ENCODE measurements around the gene CATSPER3. TPM values are rescaled to one million over a fixed set of nuclear protein-coding genes. Genes with fewer than 3 reads are reported as not detected.

CATSPER3 gene
- total RNA-seq, 1 donor from 2014 or later = 0.61 TPM

DNA sequence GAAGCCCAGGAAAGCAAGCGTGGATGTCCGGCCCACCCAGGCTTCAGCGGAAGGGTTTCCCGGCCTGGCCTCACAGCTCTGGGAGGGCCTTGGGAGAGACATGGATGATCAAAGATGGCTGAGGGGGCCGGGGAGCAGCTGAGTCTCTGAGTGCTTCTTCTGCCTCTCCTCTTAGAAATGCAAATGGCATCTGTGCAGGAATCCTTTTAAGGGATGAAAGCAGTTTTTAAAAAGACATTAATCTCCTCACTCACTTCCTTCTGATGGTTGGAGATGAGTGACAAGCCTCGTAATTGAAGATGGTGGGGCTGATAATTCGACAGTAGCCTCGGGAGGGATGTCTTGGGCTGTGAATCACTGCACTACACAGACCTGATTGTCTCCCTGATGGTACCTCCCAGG, 90.6 kb downstream of the CATSPER3 start:
- no peak for DNase-seq (ENCODE audit: low spot score)

DNA sequence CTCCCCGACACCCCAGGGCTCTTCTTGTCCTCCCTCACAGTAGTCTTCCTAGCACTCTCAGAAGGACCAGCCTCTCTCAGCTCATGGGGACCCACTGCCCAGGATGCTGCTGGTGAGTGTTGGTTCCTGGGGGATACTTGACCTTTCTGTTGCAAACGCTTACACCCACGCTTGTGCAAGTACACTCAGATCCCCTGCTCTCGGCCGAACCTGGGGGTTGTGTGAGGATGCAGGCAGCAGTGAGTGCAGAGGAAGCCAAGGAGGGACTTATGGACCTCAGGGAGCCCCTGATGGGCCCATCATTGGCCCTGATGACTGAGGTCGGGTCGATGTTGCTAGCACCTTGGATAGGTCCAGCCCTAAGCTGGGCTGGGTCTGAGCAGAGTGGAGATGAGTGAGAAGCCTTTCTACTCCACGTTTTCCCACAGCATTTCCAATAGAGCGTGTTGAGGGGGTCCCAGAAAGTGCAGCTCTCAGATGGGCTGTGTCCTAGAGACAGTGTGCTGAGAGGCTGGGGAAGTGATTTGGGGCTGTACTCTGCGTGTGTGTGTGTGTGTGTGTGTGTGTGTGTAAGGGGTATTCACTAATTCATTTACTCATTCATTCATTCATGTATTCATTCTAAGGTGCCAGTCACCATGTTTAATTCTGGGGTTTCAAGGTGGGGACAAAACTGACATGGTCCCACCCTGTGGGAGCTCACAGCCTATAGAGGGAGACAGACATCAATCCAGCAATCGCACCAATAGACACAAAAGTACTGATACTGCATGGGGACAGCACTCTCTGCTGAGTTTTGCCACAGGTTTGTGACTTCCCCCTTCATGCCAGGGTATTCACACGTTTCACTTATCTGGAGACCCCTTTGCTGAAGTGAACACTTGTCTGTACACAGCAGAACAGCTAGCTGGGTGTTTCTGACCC, 91.6 kb downstream of the CATSPER3 start:
- no peak for DNase-seq (ENCODE audit: low spot score)

GRCh38 chr5:135060021-135060420, 92.3 kb downstream of the CATSPER3 start:
- no peak for DNase-seq (ENCODE audit: low spot score)

GRCh38 chr5:135061001-135061400, 93.3 kb downstream of the CATSPER3 start:
- no peak for DNase-seq (ENCODE audit: low spot score)

Small RNA genes within 50 kb of the gene (microRNA-seq; reads per million reads assigned to microRNA genes)
- not detected for gene MIR4461 (ENCODE audit: borderline number of aligned reads)

Other genes starting within 250 kb of the CATSPER3 start
- gene CAMLG, start 229.4 kb upstream of the CATSPER3 start, total RNA-seq = 30.1 TPM
- 41.4 TPM for gene DDX46, start 209.1 kb upstream of the CATSPER3 start, total RNA-seq
- 40.9 TPM for gene C5orf24, start 121.9 kb upstream of the CATSPER3 start, total RNA-seq
- 50.1 TPM for gene TXNDC15, start 93.5 kb upstream of the CATSPER3 start, total RNA-seq
- 10.7 TPM for gene PCBD2, start 62.8 kb upstream of the CATSPER3 start, total RNA-seq
- gene PITX1, start 66.3 kb downstream of the CATSPER3 start, total RNA-seq = 0.13 TPM